HEK293T (cell line): ENCODE data around the gene DCLRE1B.

ENCODE experiments used
- CTBP1 ChIP-seq: fragments of 450-650 bp; IDR thresholded peaks from 2 replicates; pipeline ENCODE4 v1.6.1; 2016; ENCODE audit warnings: borderline replicate concordance
- SUZ12 ChIP-seq: fragments of 450-650 bp; IDR thresholded peaks from 2 replicates; pipeline ENCODE4 v1.6.1; 2016; ENCODE audit warnings: mild to moderate bottlenecking

DNA sequence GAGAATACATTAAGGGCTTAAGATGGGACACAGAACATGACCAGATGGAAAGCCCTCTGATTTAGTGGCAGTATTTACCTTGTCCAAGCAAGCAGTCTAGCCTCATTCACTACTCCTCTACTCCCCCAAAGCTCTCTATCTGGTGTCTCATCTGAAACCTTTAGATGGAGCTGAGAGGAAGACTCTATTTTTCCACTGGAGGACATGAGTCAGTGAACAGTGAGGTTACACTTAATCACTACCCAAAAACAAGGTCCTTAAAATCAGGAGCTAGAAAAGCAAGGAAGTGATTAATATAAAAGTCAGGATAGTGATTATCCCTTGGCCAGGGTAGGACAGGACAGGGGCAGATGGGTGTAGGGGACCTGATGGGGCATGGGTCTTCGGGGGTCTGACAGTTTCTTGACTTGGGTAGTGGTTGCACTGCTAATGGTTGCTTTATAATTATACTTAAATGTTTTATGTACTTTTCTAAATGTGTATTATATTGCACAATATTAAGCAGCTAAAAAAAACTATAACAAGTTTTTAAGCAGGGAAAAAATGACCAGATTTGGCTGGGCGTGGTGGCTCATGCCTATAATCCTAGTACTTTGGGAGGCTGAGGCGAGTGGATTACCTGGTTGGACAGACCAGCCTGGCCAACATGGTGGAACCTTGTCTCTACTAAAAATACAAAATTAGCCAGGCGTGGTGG, 36.6 kb upstream of the DCLRE1B start:
- TF ChIP-seq SUZ12 (no peak), CTBP1 (no peak)
